HepG2 (cell line): ENCODE data around the gene AFAP1L2. TPM values are rescaled to one million over a fixed set of nuclear protein-coding genes. Genes with fewer than 3 reads are reported as not detected.
"Not testable (repeated sequence)": the region's sequence is repeated elsewhere in the genome, so short reads cannot be mapped to it uniquely, and the experiment has no call there.

Source experiments
- ATAC-seq: fragments of 200-7000 bp; cut with Tn5 transposase; 3 replicates; pipeline ENCODE4 v1.9.1; 2020; ENCODE audit warnings: mild to moderate bottlenecking, moderate library complexity
- BruUV-seq: library from RNA; stranded (reverse); fragments of 400-500 nt; replicated peaks from 2 replicates; lab custom pipeline; 2021; lab: Mats Ljungman, UMichigan
- CTCF ChIA-PET: fragments of 300-600 bp; formaldehyde crosslinking; extraction: SDS; loops from one replicate; lab custom pipeline; 2021; ENCODE audit warnings: low total read pairs, inconsistent platforms, low intra/inter-chr PET ratio; lab: Yijun Ruan, JAX
- POLR2A ChIA-PET: fragments of 350-600 bp; sonication (Branson Sonifier 250); formaldehyde crosslinking; loops from one replicate; lab custom pipeline; 2020; ENCODE audit warnings: antibody characterized with exemption, inconsistent platforms; lab: Yijun Ruan, JAX
- DNase-seq: peaks from one replicate; pipeline ENCODE4 v3.0.0-alpha.2; 2015; ENCODE audit warnings: low spot score
- FAIRE-seq: peaks from 3 replicates; lab custom pipeline; 2011; peaks lifted over from hg19 to GRCh38; lab: Jason Lieb, UNC
- H2AFZ ChIP-seq: one replicate; pipeline ENCODE4 v1.6.1; 2011; ENCODE audit warnings: low read length, inconsistent platforms
- H3K27ac ChIP-seq: fragments of 300-600 bp; 3 replicates; pipeline ENCODE4 v1.8.0; 2011; ENCODE audit warnings: mixed run types, mild to moderate bottlenecking, mixed read lengths, low read length, inconsistent platforms; ENCODE audit not compliant: insufficient read depth; ENCODE audit errors: extremely low read length
- H3K27me3 ChIP-seq, 2 experiments: fragments of 200-600 bp in 1 of 2; 2 replicates in 1 of 2; 3 replicates in 1 of 2; pipeline versions ENCODE4 v1.6.0 to v1.8.0; 2011; ENCODE audit warnings: low read length in 2 of 2, mild to moderate bottlenecking in 2 of 2, moderate library complexity in 2 of 2, inconsistent platforms in 1 of 2; ENCODE audit not compliant: insufficient read depth in 2 of 2, control insufficient read depth in 1 of 2
- H3K36me3 ChIP-seq, 2 experiments: fragments of 200-600 bp in 1 of 2; replicated peaks in 1 of 2; 2 replicates in 1 of 2; 3 replicates in 1 of 2; pipeline versions ENCODE4 v1.5.1 to v1.8.0; 2011; ENCODE audit warnings: low read length in 2 of 2, inconsistent platforms in 1 of 2; ENCODE audit not compliant: insufficient read depth in 2 of 2, control insufficient read depth in 1 of 2
- H3K4me1 ChIP-seq: 2 replicates; pipeline ENCODE4 v1.5.1; 2012; ENCODE audit warnings: low read length, inconsistent platforms; ENCODE audit not compliant: insufficient read depth
- H3K4me2 ChIP-seq: 2 replicates; pipeline ENCODE4 v1.6.0; 2011; ENCODE audit warnings: low read depth, low read length, inconsistent platforms
- H3K4me3 ChIP-seq, 3 experiments: fragments of 200-600 bp in 1 of 3; sonication (generic), shearing (Covaris generic) in 1 of 3; replicated peaks in 1 of 3; 2 replicates each; pipeline ENCODE4 v1.5.1; 2011 to 2016; ENCODE audit warnings: low read length in 3 of 3, inconsistent platforms in 2 of 3, low read depth in 2 of 3, mild to moderate bottlenecking in 2 of 3, control low read depth in 1 of 3, mixed read lengths in 1 of 3; ENCODE audit not compliant: insufficient read depth in 1 of 3
- H3K79me2 ChIP-seq: one replicate; pipeline ENCODE4 v1.6.1; 2011; ENCODE audit warnings: low read length, inconsistent platforms; ENCODE audit not compliant: insufficient read depth
- H3K9ac ChIP-seq: 2 replicates; pipeline ENCODE4 v1.6.0; 2011; ENCODE audit warnings: mild to moderate bottlenecking, low read depth, low read length, inconsistent platforms; ENCODE audit not compliant: insufficient read depth
- H3K9me3 ChIP-seq: 2 replicates; pipeline ENCODE4 v1.5.1; 2012; ENCODE audit warnings: mild to moderate bottlenecking, low read length
- H4K20me1 ChIP-seq: 2 replicates; pipeline ENCODE4 v1.6.0; 2011; ENCODE audit warnings: inconsistent platforms, mild to moderate bottlenecking, low read length, moderate library complexity; ENCODE audit not compliant: insufficient read depth
- SMC3 ChIP-seq: IDR thresholded peaks from 2 replicates; pipeline ENCODE4 v1.6.1; 2011; ENCODE audit warnings: low read length, improper control_type of control experiment
- THAP9 ChIP-seq: sonication (generic); formaldehyde crosslinking; IDR thresholded peaks from 2 replicates; pipeline ENCODE4; 2020; ENCODE audit warnings: missing genetic modification reagents, mild to moderate bottlenecking, borderline replicate concordance
- ZBTB14 ChIP-seq: sonication (generic); formaldehyde crosslinking; IDR thresholded peaks from 2 replicates; pipeline ENCODE4 v1.4.0; 2020; ENCODE audit warnings: missing genetic modification reagents
- ZC3H4 ChIP-seq: sonication (generic); formaldehyde crosslinking; IDR thresholded peaks from 2 replicates; pipeline ENCODE4 v1.4.0; 2020; ENCODE audit warnings: missing genetic modification reagents, borderline replicate concordance
- ZNF121 ChIP-seq: sonication (generic); formaldehyde crosslinking; IDR thresholded peaks from 2 replicates; pipeline ENCODE4 v1.5.0; 2020; ENCODE audit warnings: mild to moderate bottlenecking, missing genetic modification reagents
- WGBS: methylation state at CpG from one replicate; pipeline ENCODE4 v1.1.6; 2017; ENCODE audit warnings: low lambda C conversion rate; 5-methylcytosine and 5-hydroxymethylcytosine counted together
- in situ Hi-C: cut with HindIII; loops from 2 replicates; pipeline ENCODE4 v1.10.0; 2017; ENCODE audit warnings: low pct_unique_long_range_greater_than_20kb; ENCODE audit not compliant: extremely low pct_ligation_motif_present
- intact Hi-C: fragments of 100-400 bp; cut with micrococcal nuclease; formaldehyde crosslinking; loops from one replicate; pipeline ENCODE4 v1.10.0; 2022; ENCODE audit not compliant: unreplicated experiment
- polyA plus RNA-seq, 8 experiments: library from polyadenylated mRNA; depleted of rRNA in 3 of 8; stranded (reverse) in 7 of 8; unstranded in 1 of 8; fragments of >200 nt; fragmentation: Illumina TruSeq in 4 of 8; extraction: Trizol in 4 of 8; gene quantifications; 2 replicates each; pipeline versions ENCODE4 v1.2.1 to v1.2.3, GENCODE V29; 2011 to 2016; ENCODE audit warnings: low read depth in 4 of 8, missing spikeins in 1 of 8, mixed read lengths in 1 of 8; ENCODE audit not compliant: insufficient read depth in 1 of 8
- total RNA-seq, 5 experiments: library from RNA; depleted of rRNA; stranded (reverse); fragments of >200 nt; fragmentation: Illumina TruSeq; extraction: Trizol; gene quantifications; 2 replicates each; pipeline ENCODE4 v1.2.3, GENCODE V29; 2016; ENCODE audit warnings: low read depth in 1 of 5

AFAP1L2 gene
- total and polyA plus RNA-seq, 2 of the 13 experiments (the other 11 are each of a cell fraction or from before 2014, with no cell fraction given): not detected

GRCh38 chr10:114349522-114350215 is 54.6 kb downstream of the AFAP1L2 start (continued):
- no peak for TF ChIP-seq THAP9 (CRISPR knock-in tag)
- TF ChIP-seq ZBTB14 (CRISPR knock-in tag): no peak
- TF ChIP-seq ZC3H4 (CRISPR knock-in tag): no peak
- TF ChIP-seq ZNF121 (CRISPR knock-in tag): no peak
- TF ChIP-seq SMC3: no peak

- ATAC-seq, DNase-seq, H3K27ac ChIP-seq, CTCF ChIA-PET, FAIRE-seq, intact Hi-C loops, H3K79me2 ChIP-seq, H3K4me3 ChIP-seq, POLR2A ChIA-PET, H2AFZ ChIP-seq, in situ Hi-C loops, H3K9me3 ChIP-seq, H4K20me1 ChIP-seq, H3K9ac ChIP-seq, H3K4me2 ChIP-seq, BruUV-seq, H3K36me3 ChIP-seq, H3K4me1 ChIP-seq: not testable (repeated sequence)
- peaks cover 2 to 25% of the 10 kb centered on the region in 2 experiments; a peak in 3 of 5 replicates for H3K27me3 ChIP-seq
- 47% methylated on average over 6 of the region's 7 CpGs for WGBS
These were observed 55.2 kb downstream of the AFAP1L2 start for GRCh38 chr10:114349071-114349470.
